GM18858 (cell line): ENCODE data around the gene ADARB1.

Source experiments
- ATAC-seq: cut with Tn5 transposase; IDR thresholded peaks from one replicate; pipeline ENCODE4 v1.9.1; 2021; ENCODE audit not compliant: unreplicated experiment

The ADARB1 gene

DNA sequence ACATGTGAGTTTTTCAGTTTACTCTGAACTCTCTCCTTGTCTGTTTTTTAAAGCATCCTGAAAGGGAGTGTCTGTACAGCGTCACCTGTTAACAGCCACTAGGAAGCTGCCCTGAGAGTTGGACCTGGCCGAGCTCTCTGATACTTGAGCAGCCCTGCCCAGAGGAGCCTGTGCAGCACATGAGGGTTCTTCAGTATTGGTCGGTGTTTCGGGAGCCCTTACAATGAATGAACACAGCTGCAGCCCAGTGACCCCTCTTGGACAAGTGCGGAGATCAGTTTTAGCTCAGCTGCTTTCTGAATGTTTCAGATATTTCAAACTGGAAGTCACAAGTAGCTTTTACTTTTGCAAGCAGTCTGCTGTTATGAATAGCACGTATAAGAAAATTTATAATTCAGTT is 39.2 kb downstream of the ADARB1 start:
- ATAC-seq = no peak

DNA sequence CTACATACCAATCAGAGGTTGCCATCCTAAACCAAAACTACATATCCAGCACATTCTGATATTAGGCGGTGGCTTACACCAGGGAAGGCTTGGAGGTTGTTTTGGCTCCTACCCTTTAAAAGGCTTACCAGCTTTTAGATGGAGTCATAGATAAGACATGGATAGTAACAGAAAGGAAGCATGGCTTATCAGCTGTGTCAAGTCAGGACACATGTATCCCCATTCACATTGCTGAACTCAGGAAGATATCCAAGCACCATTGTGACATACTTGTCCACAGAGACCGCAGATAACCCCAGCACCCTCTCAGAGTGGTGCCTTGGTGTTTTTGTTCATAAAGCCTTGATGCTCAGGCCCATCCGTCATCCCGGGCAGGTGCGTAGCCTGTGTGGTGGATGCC is 39.7 kb downstream of the ADARB1 start:
- no peak for ATAC-seq

DNA sequence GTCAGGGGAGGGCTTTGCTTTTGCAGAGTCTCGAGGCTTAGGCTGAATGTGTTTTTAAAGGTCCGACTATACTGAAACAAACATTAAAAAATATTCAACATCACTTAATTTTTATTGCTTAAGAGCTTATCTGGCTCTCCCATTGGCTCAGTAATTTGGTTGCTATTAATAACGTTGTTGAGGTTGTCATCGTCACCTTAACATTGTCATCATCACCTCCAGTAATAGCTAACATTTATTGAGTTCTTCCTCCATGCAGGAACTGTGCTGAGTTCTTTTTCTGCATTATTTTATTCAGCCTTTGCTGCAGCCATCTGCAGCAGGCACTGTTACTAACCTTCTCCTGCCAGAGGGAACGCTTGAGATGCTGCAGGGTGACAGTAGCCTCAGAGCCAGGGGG is 40.1 kb downstream of the ADARB1 start:
- no peak for ATAC-seq

DNA sequence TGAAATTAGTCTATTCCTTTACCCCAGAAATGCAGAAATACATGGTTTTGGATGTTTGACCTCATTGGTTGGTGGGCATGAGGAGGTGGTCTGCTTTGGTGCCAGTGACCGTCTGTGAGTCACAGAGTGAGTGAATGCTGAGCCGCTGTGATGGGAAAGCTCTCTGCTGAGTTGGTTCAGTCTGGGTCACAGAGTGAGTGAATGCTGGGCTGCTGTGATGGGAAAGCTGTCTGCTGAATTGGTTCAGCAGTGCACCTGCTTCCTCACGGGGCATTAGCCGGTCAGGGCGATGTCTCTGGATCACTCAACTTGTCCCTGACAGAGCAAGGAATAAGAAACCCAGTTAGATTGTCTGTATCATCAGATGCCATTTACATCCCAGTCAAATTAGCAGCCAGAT is 40.8 kb downstream of the ADARB1 start:
- no peak for ATAC-seq

DNA sequence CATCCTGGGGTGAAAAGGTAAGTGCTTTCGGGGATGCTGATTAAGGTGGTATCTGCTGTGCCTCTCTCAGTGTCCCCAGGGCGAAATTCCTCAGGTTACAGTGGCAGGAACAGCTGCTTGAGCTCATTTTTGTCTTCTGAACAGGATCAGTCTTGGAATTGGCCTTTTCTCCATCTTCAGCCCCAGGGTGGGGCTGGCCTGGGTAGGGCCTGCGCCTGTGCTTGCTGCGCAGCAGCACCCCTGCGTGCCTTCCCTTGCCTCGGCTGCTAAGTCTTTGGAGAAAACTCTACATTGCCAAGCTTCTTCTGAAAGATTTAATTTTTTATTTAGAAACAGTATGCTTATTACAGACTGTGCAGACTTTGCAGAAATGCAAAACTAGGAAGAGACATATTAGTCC is 41.7 kb downstream of the ADARB1 start:
- no peak for ATAC-seq

DNA sequence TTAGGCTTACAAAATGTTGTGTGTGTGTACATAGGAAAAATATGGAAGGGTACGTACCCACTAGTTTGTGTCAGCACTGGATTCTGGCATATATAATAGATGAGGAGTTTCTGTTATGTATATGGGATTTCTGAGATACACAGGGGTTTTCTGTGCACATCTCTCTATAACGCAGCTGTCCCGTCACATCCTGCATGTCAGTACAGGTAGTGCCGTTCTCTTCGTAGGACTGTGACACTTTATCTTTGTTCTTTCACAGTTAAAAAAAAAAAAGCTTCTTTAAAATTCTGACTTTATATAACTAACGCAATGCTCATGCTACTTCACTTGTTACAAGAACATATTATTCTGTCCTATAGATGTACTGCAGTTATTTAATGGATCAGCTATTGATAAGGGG is 42.9 kb downstream of the ADARB1 start:
- ATAC-seq = no peak

DNA sequence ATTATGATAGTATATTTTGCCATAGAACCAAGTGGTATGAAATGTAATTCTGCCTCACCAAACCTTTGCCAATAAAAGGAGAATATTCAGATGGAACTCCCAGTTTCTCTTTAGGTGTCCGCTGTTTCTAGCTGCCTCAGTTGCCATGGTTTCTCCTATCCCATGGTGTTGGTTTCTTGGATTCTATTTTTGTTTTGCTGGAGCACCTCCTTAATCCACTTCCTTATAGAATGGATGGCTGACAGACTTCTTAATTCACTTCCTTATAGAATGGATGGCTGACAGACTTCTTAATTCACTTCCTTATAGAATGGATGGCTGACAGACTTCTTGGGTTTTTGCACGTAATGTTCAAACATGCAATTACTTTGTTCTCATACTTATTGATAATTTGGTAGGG is 43.7 kb downstream of the ADARB1 start:
- ATAC-seq = no peak

DNA sequence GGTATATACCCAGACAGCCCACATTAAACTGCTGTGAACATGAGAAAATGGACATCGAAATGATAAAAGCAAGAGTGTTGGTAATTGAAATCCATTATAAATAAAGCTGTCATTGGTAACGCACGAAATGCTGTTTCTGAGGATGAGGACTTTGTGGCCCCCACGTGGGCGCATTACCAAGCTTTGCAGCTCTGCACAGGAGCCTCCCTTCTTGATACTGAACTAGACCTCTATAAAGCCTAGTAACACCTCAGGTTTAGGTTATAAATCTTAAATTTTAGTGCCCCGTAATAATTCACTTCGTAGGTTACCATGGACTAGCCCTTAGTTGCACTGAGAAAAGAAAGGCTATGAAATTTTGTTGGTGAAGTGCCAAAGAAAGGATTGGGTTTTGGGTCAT is 45.4 kb downstream of the ADARB1 start:
- no peak for ATAC-seq

DNA sequence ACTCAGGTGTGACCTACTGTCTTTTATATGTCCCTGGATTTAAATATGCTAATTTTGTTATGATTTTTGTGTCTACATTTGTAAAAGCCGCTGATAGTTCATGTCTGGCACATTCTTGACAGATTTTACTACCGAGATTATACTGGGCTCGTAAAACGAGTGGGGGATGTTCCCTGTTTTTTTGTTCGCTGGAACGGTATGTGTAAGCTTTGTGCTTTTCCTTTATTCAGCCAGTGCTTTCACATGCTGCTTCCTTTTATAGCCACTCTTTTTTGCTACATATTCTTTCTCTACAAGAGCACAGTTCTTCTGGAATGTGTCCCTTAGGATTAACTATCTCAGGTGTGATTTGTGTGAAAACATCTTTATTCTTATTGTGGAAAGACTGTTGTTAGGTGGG is 46.6 kb downstream of the ADARB1 start:
- ATAC-seq = no peak

DNA sequence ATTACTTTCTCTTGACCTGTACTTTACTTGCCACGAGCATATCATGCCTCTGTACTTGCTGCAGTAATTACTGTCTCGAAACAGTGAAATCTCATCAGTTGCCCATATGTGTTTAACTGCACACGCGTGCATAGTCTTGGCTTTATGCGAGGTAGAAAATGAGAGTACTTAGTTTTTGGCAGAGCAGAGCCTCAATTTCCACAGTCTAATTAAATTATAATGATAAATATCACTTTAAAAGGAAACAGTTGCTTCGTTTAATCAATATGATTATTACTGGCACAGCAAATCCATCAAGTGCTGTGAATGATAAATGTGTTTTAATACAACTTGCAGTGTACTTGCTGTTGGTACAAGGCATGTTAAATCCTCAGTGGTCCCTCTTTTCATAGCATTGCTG is 47.6 kb downstream of the ADARB1 start:
- no peak for ATAC-seq

DNA sequence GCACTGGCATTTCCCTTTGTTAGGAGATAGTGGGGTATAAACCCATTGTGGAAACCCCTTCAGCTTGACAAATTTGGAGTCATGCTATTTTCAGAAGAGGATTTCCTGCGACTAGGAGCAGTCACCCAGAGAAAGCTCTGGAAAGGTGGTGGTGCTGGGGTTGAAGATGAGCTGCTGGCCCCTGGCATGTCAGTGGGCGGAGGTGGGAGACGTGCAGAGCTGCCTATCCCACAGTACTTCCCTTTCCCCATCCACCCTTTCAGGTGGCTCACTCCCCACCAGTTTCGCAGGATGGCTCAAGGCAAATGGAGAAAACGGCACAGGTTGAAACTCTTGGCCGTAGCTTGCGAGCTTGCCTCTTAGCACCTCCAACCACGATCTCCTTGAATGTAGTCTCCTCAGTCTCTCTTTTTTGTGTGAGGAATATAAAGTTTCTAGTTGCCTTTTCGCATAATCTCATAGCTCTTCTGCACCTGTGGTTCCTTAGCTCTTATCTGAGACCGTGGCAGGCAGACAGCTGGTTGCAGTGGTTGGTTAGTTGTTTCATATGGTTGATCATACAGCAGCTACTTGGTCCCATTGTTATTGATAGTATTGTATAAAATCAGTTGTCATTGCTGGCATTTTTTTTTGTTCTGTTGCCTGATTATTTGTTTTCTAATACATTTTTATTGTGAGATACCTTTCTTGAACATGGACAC is 48.2 kb downstream of the ADARB1 start:
- ATAC-seq = no peak

DNA sequence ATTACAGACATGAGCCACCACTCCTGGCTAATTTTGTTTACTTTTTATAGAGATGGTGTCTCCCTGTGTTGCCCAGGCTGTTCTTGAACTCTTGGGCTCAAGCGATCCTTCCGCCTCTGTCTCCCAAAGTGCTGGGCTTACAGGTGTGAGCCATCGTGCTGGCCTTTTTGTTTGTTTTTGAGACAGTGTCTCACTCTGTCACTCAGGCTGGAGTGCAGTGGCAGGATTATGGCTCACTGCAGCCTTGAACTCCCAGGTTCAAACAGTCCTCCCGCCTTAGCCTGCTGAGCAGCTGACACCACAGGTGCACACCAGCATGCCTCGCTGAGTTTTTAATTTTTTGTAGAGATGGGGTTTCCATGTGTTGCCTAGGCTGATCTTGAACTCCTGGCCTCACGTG is 49.1 kb downstream of the ADARB1 start:
- ATAC-seq = no peak

DNA sequence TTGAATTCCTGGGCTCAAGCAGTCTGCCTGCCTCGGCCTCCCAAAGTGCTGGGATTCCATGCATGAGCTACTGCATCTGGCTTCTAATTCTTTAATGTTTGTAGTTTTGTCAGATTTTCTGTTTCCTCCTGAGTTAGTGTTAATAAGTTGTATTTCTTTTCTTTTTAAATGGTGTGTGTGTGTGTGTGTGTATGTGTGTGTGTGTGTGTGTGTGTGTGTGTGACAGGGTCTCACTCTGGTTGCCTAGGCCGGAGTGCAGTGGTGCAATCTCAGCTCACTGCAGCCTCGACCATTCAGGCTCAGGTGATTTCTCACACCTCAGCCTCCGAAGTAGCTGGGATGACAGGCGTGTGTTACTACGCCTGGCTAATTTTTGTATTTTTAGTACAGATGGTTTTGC is 50.2 kb downstream of the ADARB1 start:
- no peak for ATAC-seq

DNA sequence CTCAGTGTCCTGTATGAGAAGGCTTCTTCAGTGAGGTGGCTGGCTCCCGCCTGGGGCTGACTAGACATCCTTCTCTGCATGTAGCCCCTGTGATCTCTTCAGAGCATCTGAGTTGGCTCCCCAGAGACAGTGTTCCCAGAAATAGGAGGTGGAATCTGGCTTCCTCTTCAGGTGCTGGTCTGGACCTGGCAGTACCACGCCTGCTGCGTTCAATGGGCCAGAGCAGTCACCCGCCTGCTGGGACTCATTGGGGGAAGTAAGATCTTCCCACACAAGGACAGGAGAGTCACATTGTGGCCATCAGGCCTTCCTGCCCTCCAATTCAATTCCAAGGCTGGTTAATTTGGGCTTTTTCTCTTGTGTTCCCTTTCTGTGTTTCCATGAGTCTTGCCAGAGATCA is 51.0 kb downstream of the ADARB1 start:
- ATAC-seq = no peak

DNA sequence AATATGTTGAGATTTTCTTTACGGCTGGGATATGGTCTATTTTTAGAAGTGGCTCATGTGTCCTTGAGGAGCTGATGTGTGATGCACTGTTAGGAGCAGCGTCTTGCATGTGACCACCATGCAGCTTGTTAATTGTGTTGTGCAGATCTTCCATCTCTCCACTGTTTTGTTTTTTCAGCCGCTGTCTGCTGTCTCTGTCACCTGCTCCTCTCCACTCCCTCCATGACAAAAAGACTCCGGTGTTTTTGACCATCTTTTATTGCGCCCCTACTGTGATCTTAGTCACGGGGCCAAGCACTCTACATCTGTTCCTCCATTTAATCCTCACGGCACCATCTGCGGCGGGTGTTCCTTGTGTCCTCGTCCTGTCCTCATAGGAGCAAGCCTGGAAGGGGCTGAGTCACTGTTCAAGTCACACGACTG is 51.8 kb downstream of the ADARB1 start:
- no peak for ATAC-seq

DNA sequence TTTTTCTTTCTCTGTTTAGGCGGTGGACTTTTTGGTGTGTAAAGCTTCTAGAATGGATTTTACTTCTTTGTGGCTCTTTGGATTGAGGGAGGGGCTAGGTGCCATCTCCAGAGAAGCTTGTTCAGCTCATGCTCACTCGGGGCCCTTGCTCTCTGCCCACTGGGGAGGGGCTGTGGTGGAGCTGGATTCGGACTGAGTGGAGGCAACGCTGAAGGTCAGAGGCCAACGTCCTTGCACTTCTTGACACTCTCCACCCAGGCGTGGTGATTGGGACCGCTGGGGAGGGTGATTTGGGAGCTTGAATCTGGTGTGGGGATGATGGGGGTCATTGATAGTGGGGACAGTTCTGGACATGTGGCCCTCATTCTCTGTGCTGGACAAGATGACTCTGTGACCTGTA is 52.6 kb downstream of the ADARB1 start:
- ATAC-seq = no peak

DNA sequence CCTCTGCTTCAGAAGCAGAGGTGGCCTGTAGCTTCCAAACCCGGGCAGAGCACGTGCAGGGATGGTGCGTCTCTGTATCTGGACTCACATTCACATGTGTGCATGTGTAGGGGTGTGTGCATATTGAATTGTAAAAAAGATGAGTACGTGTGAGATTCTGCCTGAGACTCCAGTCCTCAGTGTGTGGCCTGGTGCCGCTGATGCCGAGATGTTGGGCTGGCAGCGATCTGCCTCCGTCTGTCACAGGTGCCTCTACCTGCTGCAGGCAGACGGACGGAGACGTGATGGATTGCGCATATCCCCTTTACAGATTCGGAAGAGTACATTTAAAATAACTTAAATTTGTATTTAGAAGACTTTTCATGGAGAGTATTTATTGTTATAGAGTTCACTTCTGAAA is 53.6 kb downstream of the ADARB1 start:
- no peak for ATAC-seq

DNA sequence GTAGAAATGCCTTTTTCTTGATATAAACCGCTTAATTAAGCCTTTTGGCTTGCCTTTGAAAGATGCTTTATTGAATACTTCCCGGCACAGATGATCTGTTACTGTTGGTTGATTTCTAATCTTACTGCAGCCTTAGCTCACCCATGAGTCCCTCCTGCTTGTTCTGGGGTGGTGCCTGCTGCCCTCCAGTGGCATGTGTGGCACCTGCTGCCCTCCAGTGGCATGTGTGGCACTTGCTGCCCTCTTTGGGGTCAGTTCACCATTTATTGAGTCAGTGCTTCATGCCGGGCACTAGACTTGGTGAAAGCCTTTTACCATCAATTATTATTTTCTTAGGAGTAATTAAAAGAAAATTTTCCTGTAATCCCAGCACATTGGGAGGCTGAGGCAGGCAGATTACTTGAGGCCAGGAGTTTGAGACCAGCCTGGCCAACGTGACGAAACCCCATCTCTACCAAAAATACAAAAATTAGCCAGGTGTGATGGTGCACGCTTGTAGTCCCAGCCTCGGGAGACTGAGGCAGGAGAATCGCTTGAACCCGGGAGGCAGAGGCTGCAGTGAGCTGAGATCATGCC is 54.3 kb downstream of the ADARB1 start:
- no peak for ATAC-seq

DNA sequence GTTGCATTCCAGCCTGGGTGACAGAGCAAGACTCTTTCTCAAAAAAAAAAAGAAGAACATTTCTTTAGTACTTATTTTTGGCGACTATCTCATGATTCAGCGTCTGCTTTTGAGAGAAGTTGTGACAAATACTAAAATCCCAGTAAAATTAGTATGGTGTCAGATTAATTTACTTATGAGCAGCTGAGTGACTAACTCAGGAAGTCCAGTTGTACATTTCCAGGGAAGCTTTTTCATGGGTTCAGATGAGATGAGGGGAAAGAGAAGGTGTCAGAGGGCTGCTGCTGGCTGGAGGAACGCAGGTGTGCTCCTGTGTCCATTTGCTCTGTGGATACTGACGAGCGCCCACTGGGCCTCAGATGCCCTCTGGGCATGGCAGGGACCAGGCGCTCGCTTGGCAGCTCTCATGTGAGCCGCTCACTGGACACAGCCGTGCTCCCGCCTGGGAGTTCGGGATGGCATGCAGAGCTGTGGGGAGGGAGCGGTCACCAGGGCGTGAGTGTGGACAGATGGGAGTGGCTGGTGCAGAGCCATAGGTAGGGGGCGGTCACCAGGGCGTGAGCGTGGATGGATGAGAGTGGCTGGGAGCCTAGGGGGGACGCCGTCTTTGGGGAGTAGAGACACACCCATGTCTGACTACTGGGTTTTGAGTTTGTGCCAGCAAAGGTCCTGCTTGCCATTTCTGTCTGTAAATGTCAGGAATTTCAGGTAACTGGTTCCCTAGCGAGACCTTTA is 55.0 kb downstream of the ADARB1 start:
- ATAC-seq = no peak

DNA sequence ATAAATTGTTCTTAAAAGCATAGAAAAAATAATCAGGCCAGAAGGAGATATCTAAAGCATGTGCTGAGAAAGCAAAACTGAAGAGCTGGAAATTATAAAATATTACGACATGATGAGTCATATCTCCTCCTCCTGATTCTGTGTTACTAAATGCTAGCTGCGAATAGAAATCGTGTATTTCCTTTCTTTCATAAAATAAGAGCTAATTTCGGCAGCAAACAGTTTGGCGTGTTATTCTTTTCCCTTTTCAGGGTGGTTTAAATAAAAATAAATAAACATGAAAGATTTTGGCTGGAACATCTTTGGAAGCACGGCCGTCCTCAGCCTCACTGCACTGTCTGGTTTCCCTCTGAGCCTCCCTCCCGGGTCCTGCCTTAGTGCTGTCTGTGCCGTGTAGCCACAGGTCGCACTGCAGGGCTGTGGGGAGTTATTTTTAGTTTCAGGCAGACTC is 56.0 kb downstream of the ADARB1 start:
- no peak for ATAC-seq

DNA sequence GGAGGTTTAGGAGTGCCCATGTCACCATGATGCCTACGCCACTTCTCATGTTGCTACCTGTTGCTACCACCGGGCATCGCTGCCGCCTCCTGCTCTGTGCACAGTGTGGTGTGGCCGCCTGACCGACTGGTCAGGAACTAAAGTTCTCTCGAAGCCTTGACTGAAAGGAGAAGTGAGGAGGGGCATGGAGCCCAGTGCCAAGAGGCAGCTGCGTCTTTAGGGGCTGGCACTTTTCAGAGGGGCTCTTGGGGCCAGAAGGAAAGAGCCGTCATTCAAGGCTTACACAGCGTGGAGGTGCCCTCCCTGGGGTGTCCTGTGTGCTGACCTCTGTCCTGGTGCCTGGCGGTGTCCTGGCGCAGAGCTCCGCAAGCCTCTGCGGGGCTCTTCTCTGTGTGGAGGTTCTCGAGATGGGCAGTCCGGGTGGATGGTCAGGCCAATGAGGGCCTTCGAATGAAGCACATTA is 57.2 kb downstream of the ADARB1 start:
- no peak for ATAC-seq

DNA sequence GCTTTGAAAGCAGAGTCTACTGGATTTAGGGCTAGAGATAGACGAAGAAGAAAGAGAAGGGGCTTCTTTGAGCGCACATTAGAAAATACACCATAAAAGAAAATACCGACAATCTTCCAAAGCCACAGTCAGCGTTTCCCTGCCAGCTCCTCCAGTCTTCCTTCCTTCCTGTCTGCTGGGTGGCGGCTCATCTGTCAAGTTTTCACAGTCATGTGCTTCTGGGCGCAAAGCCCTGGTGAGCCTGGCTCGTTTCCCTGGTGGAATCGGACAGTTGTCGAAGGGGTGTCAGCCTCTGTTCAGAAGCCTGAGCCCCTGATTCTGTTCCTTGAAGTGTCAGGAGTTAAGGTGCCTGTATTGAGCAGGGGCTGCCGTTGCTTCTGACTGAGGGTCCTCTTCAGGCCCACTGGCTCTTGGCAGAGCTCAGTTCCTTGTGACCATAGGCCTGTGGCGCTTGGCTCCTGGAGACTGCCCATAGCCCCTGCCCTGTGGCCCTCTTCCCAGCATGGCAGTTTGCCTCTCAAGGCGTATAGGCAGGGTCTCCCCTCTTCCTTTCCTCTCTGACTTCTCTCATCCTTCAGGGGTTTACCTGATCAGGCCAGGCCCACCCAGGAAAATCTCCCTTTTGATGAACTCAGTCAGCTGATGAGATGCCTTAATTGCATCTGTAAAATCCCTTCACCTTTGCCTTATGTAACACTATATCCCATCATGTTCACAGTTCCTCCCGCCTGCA is 58.6 kb downstream of the ADARB1 start:
- ATAC-seq = no peak
